Esophagus squamous epithelium (tissue), 5 donors: ENCODE results near the gene TTC28. TPM values are rescaled to one million over a fixed set of nuclear protein-coding genes. Genes with fewer than 3 reads are reported as not detected.

Source experiments
- DNase-seq: peaks from one replicate; lab custom pipeline; 2025; lab: John Stamatoyannopoulos, UW
- H3K27ac ChIP-seq, 4 donors: fragments of 200-600 bp; sonication (generic); one replicate each; pipeline ENCODE4 v1.5.1; 2016 to 2019; ENCODE audit warnings: mild to moderate bottlenecking in 1 of 4
- H3K27me3 ChIP-seq, 4 donors: fragments of 200-600 bp; sonication (generic); 1 replicate in 3 of 4; 2 replicates in 1 of 4; pipeline versions ENCODE4 v1.5.1 to v1.6.0; 2017 to 2021; ENCODE audit warnings: antibody characterized with exemption in 1 of 4
- H3K36me3 ChIP-seq, 3 donors: fragments of 200-600 bp; sonication (generic); one replicate each; pipeline ENCODE4 v1.5.1; 2016 to 2019
- H3K4me1 ChIP-seq, 3 donors: fragments of 200-600 bp; sonication (generic); one replicate each; pipeline ENCODE4 v1.5.1; 2017 to 2019
- H3K4me3 ChIP-seq, 4 donors: fragments of 200-600 bp; sonication (generic); 1 replicate in 3 of 4; 2 replicates in 1 of 4; pipeline ENCODE4 v1.5.1; 2016 to 2019; ENCODE audit warnings: mild to moderate bottlenecking in 2 of 4, moderate library complexity in 1 of 4
- H3K9me3 ChIP-seq, 3 donors: fragments of 200-600 bp; sonication (generic); one replicate each; pipeline ENCODE4 v1.5.1; 2016 to 2019
- POLR2A ChIP-seq, 4 donors: fragments of 450-650 bp; IDR thresholded peaks; one replicate each; pipeline ENCODE4 v1.6.1; 2017; ENCODE audit warnings: antibody characterized with exemption in 4 of 4, mild to moderate bottlenecking in 4 of 4, moderate library complexity in 3 of 4
- WGBS, 2 donors: methylation state at CpG; one replicate each; pipeline ENCODE4 v1.1.5; 2018; 5-methylcytosine and 5-hydroxymethylcytosine counted together
- intact Hi-C: fragments of 100-400 bp; cut with DNase I; formaldehyde crosslinking; loops from one replicate; pipeline ENCODE4 v1.15.0; 2022
- total RNA-seq, 4 donors: library from RNA; depleted of rRNA; stranded (reverse); fragments of >200 nt; gene quantifications; one replicate each; pipeline ENCODE4 v1.1.0, GENCODE V29; 2016
- TF ChIP-seq, protein P1 (sequence below), 6 experiments: fragments of 450-650 bp in 4 of 6; fragments of 200-600 bp in 2 of 6; sonication (generic) in 2 of 6; IDR thresholded peaks; one replicate each; pipeline ENCODE4 v1.5.1; 2016 to 2019; ENCODE audit warnings: antibody characterized with exemption in 6 of 6, mild to moderate bottlenecking in 4 of 6, moderate library complexity in 4 of 6
- donor health status: DM: yes; HTN: yes; CAD: no.

TTC28 gene
- total RNA-seq, 4 donors from 2014 or later: 6.0 to 21.4 (median 7.7) TPM

GRCh38 chr22:28032861-28033260 is 646.8 kb downstream of the TTC28 start:
- 62 to 70% methylated on average over 3 of the region's 3 CpGs for WGBS, 2 donors
- Histone ChIP-seq H3K36me3 (no peaks in the 10 kb centered on the region), H3K4me1 (peaks cover 34 to 80% (median 43%) of the 10 kb centered on the region in 3 donors), H3K27me3 (no peaks in the 10 kb centered on the region), H3K4me3 (no peak overlapping the region), H3K27ac (no peak overlapping the region), H3K9me3 (no peaks in the 10 kb centered on the region)
- no peak for DNase-seq
- TF ChIP-seq, protein P1, sequence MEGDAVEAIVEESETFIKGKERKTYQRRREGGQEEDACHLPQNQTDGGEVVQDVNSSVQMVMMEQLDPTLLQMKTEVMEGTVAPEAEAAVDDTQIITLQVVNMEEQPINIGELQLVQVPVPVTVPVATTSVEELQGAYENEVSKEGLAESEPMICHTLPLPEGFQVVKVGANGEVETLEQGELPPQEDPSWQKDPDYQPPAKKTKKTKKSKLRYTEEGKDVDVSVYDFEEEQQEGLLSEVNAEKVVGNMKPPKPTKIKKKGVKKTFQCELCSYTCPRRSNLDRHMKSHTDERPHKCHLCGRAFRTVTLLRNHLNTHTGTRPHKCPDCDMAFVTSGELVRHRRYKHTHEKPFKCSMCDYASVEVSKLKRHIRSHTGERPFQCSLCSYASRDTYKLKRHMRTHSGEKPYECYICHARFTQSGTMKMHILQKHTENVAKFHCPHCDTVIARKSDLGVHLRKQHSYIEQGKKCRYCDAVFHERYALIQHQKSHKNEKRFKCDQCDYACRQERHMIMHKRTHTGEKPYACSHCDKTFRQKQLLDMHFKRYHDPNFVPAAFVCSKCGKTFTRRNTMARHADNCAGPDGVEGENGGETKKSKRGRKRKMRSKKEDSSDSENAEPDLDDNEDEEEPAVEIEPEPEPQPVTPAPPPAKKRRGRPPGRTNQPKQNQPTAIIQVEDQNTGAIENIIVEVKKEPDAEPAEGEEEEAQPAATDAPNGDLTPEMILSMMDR (IDR thresholded peaks at IDR 0.05): no peak
- no peak for TF ChIP-seq POLR2A (IDR thresholded peaks at IDR 0.05)
- intact Hi-C loops: no loop called here

- peak overlapping the region in 1 of 4 donors; percentile 6 for H3K27ac ChIP-seq
- H3K9me3 ChIP-seq: no peaks in the 10 kb centered on the region
- H3K27me3 ChIP-seq: no peaks in the 10 kb centered on the region
- H3K4me3 ChIP-seq: no peak overlapping the region
- no peak for DNase-seq
- no peaks in the 10 kb centered on the region for H3K36me3 ChIP-seq
- peaks cover 43 to 94% (median 44%) of the 10 kb centered on the region in 3 donors for H3K4me1 ChIP-seq
- TF ChIP-seq, protein P1 (IDR thresholded peaks at IDR 0.05): no peak
- TF ChIP-seq POLR2A (IDR thresholded peaks at IDR 0.05): no peak
- intact Hi-C loops: no loop called here
- WGBS, 2 donors: 93 to 97% methylated on average over 3 to 6 of the region's 6 CpGs
Observed at GRCh38 chr22:28031383-28031922, 648.2 kb downstream of the TTC28 start.

DNA sequence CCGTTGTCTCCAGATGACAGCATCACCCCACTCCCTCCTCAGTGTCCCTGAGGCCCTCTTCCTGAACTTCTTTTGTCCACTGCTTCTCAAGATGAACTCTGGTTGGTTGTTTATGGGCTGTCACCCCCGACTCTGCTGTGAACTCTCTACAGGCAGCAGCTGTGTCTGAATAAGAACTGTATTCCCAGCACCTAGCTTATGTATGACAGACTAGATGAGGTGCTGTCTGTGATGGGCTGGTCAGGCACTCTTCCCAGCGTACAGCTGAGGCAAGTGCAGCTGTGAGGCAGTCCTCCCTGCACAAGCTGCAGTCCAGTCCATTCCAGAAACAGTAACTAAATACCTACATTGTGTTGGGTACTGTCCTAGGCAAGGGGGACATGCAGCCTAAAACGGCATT is 649.2 kb downstream of the TTC28 start:
- peaks cover 41 to 90% (median 42%) of the 10 kb centered on the region in 3 donors for H3K4me1 ChIP-seq
- TF ChIP-seq, protein P1 (IDR thresholded peaks at IDR 0.05): no peak
- no peak for TF ChIP-seq POLR2A (IDR thresholded peaks at IDR 0.05)
- DNase-seq: no peak

GRCh38 chr22:28029956-28030355 is 649.7 kb downstream of the TTC28 start:
- H3K4me1 ChIP-seq: peaks cover 36 to 85% (median 37%) of the 10 kb centered on the region in 3 donors
- no peaks in the 10 kb centered on the region for H3K36me3 ChIP-seq
- intact Hi-C loops: loop anchor here (10.0 kb wide), 1 partner anchor 565 kb away; no protein-coding TSS in a partner anchor
- DNase-seq: no peak
- H3K27me3 ChIP-seq: no peaks in the 10 kb centered on the region
- H3K4me3 ChIP-seq: no peak overlapping the region
- WGBS, 2 donors: 94 to 100% methylated on average over 4 to 5 of the region's 9 CpGs
- peak overlapping the region; percentile 7 to 76 (median 61) for H3K27ac ChIP-seq
- H3K9me3 ChIP-seq: no peaks in the 10 kb centered on the region
- TF ChIP-seq, protein P1 (IDR thresholded peaks at IDR 0.05): no peak
- TF ChIP-seq POLR2A (IDR thresholded peaks at IDR 0.05): no peak

More for the DNA sequence above, 649.2 kb downstream of the TTC28 start:
- Histone ChIP-seq H3K36me3 (no peaks in the 10 kb centered on the region), H3K4me3 (no peak overlapping the region), H3K27ac (peak overlapping the region in 3 of 4 donors; percentile 54 to 76 (median 68)), H3K9me3 (no peaks in the 10 kb centered on the region), H3K27me3 (no peaks in the 10 kb centered on the region)
- intact Hi-C loops: no loop called here
- WGBS, 2 donors: 54 to 60% methylated on average over 3 of the region's 4 CpGs

- TF ChIP-seq, protein P1 (IDR thresholded peaks at IDR 0.05): no peak
- no peak for TF ChIP-seq POLR2A (IDR thresholded peaks at IDR 0.05)
- Histone ChIP-seq H3K27ac (peak overlapping the region; percentile 7 to 76 (median 64)), H3K27me3 (no peaks in the 10 kb centered on the region), H3K36me3 (no peaks in the 10 kb centered on the region), H3K4me3 (no peak overlapping the region), H3K9me3 (no peaks in the 10 kb centered on the region), H3K4me1 (peaks cover 30 to 79% (median 31%) of the 10 kb centered on the region in 3 donors)
- 33 to 43% methylated on average over 4 of the region's 6 CpGs for WGBS, 2 donors
- no peak for DNase-seq
- intact Hi-C loops: loop anchor here (10.0 kb wide), 1 partner anchor 565 kb away; no protein-coding TSS in a partner anchor
Observed at GRCh38 chr22:28029201-28029948, 650.3 kb downstream of the TTC28 start.
